BLaER1 treated with 17β-estradiol and CSF1 and Interleukin-3, amounts not matched to agents 10 nM and 100 nM (cell line): ENCODE results near the gene ELK4.

ENCODE experiments used
- H3K27ac ChIP-seq, 11 experiments: shearing (Covaris generic); formaldehyde crosslinking; 2 replicates each; pipeline ENCODE4 v1.8.1; 2022
- H3K27me3 ChIP-seq, 11 experiments: shearing (Covaris generic); formaldehyde crosslinking; 2 replicates each; pipeline ENCODE4 v1.8.1; 2022
- H3K36me3 ChIP-seq, 11 experiments: shearing (Covaris generic); formaldehyde crosslinking; 2 replicates each; pipeline ENCODE4 v1.8.1; 2022
- H3K4me1 ChIP-seq, 10 experiments: shearing (Covaris generic); formaldehyde crosslinking; 2 replicates each; pipeline ENCODE4 v1.8.1; 2022
- H3K4me2 ChIP-seq, 11 experiments: shearing (Covaris generic); formaldehyde crosslinking; 2 replicates each; pipeline ENCODE4 v1.8.1; 2022
- H3K4me3 ChIP-seq, 10 experiments: shearing (Covaris generic); formaldehyde crosslinking; 2 replicates each; pipeline ENCODE4 v1.8.1; 2022
- H3K9ac ChIP-seq, 11 experiments: shearing (Covaris generic); formaldehyde crosslinking; 2 replicates each; pipeline ENCODE4 v1.8.1; 2022
- H3K9me3 ChIP-seq, 11 experiments: shearing (Covaris generic); formaldehyde crosslinking; replicated peaks in 1 of 11; 2 replicates each; pipeline ENCODE4 v1.8.1; 2022
- H4K20me1 ChIP-seq, 11 experiments: shearing (Covaris generic); formaldehyde crosslinking; 2 replicates each; pipeline ENCODE4 v1.8.1; 2022
- Cebpa-rat ChIP-seq, 11 experiments: shearing (Covaris generic); IDR thresholded peaks; 2 replicates each; pipeline ENCODE4 v1.8.1; 2022

ELK4 gene

DNA sequence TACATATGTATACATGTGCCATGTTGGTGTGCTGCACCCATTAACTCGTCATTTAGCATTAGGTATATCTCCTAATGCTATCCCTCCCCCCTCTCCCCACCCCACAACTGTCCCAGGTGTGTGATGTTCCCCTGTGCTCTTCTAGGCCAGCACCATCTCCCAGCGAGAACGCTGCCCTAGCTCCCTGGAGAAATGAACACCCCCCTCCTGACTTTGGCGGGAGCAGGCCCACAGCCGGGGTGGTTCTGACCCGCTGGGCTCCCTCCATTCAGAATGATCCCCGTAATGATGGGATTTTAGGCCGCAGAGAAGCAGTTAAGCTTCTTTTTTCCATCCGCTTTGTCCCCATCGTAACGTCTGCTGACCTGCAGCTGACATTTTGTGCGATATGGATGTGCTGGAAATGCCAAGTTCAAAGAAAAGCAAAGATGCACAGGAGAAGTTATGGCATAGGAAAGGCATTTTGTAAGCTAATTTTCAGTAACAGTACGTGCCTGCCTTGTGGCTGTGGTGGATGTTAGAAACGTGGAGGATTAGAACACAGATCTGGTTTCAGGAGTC lies 39.3 kb downstream of the ELK4 start:
- Histone ChIP-seq H3K4me3 (peak overlapping the region in 9 of 10 experiments; percentile 41 to 64 (median 52); a peak in 10 of 20 replicates), H3K27me3 (no peaks in the 10 kb centered on the region), H3K27ac (peak overlapping the region in 8 of 11 experiments; percentile 52 to 78 (median 65); a peak in 15 of 22 replicates), H3K4me2 (peak overlapping the region; percentile 75 to 89 (median 84)), H3K9me3 (no peaks in the 10 kb centered on the region), H3K4me1 (peaks cover 40 to 74% (median 64%) of the 10 kb centered on the region in 10 experiments), H4K20me1 (no peaks in the 10 kb centered on the region), H3K9ac (peak overlapping the region in 8 of 11 experiments; percentile 29 to 75 (median 66); a peak in 12 of 22 replicates), H3K36me3 (peaks cover 0 to 11% (median 4%) of the 10 kb centered on the region in 11 experiments; a peak in 13 of 22 replicates)
- TF ChIP-seq Cebpa-rat (IDR thresholded peaks at IDR 0.05): no peak

DNA sequence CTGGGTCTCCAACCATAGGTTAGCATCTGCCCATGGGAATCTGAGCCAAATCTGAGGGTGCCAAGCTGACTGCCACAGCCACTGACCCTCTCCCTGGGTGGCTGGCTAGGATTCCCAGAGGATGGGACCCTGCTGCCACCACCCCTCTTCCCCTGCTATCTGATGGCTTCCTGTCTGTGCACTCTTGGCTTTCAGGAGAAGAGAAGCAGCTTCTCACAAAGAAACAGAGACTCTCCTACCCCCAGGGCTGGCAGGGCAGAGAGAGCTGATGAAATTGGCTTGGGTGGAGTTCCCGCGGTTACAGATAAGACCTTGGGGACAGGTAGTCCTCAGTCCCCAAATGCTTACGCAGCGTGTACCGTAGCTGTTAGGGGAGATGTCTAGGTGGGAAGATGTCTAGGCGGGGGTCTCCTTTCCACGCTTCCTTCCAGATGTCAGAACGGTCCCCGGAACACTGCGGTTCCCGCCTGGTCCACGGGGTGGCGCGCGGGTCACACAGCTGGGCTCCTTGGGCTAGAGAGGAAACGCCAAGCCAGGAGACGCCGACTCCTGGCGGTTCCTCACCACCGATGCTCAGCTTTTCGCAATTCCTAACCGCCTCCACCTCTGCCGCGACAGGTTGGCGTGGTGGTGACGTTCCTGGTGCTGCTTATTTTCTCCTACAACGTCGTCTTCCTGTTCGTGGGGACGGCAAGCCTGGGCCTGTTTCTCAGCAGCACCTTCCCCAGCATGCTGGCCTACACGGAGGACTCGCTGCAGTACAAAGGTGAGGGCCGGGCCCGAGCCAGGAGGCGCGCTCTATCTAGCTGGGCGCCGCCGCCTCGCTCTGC lies 40.1 kb downstream of the ELK4 start:
- Histone ChIP-seq H3K4me1 (peaks cover 40 to 74% (median 64%) of the 10 kb centered on the region in 10 experiments), H3K36me3 (peaks cover 0 to 6% (median 0%) of the 10 kb centered on the region in 11 experiments; a peak in 5 of 22 replicates), H4K20me1 (no peaks in the 10 kb centered on the region), H3K4me2 (peak overlapping the region; percentile 75 to 89 (median 84)), H3K27ac (peak overlapping the region in 9 of 11 experiments; percentile 30 to 78 (median 57); a peak in 16 of 22 replicates), H3K27me3 (no peaks in the 10 kb centered on the region), H3K4me3 (peak overlapping the region; percentile 38 to 64 (median 52); a peak in 19 of 20 replicates), H3K9ac (peak overlapping the region; percentile 1 to 75 (median 60); a peak in 18 of 22 replicates), H3K9me3 (no peaks in the 10 kb centered on the region)
- no peak; a peak in 1 of 22 replicates for TF ChIP-seq Cebpa-rat (IDR thresholded peaks at IDR 0.05)

DNA sequence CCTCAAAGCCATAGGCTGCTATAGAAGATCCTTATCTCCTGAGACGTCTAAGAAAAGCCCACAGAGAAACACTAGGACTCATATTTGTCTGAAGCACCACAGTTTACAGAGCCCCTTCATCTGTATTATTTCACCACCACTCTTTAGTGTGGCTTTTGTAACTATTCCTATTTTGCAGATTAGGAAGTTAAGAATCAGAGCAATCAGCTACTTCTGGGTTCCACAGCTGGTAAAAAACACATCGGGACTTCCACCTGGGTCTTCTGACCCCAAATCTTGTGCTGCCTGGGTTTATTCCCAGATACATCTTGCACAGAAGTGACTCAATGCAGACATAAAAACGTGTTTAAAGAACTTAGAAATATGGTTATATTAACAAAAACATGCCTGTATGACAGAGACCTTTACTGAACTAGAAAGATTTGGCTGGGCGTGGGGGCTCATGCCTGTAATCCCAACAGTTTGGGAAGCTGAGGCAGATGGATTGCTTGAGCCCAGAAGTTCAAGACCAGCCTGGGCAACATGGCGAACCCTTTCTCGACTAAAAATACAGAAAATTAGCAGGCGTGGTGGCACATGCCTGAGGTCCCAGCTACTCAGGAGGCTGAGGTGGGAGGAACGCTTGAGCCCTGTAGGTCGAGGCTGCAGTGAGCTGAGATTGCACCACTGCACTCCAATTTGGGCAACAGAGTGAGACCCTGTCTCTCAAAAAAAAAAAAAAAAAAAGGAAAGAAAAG lies 40.9 kb downstream of the ELK4 start:
- H3K27me3 ChIP-seq: no peaks in the 10 kb centered on the region
- H3K4me2 ChIP-seq: peak overlapping the region; percentile 75 to 89 (median 84)
- H3K9ac ChIP-seq: peak overlapping the region in 9 of 11 experiments; percentile 52 to 75 (median 63); a peak in 17 of 22 replicates
- H3K27ac ChIP-seq: peak overlapping the region in 9 of 11 experiments; percentile 15 to 78 (median 57); a peak in 15 of 22 replicates
- no peaks in the 10 kb centered on the region for H3K9me3 ChIP-seq
- H3K36me3 ChIP-seq: 0 out of 22 replicates have a peak, but pooled peaks cover 0 to 5% (median 0%) of the 10 kb centered on the region in 11 experiments
- H3K4me1 ChIP-seq: peaks cover 40 to 74% (median 64%) of the 10 kb centered on the region in 10 experiments
- no peak overlapping the region for H3K4me3 ChIP-seq
- no peak for TF ChIP-seq Cebpa-rat (IDR thresholded peaks at IDR 0.05)
- H4K20me1 ChIP-seq: no peaks in the 10 kb centered on the region

GRCh38 chr1:205590457-205590768 lies 41.4 kb downstream of the ELK4 start:
- H3K9me3 ChIP-seq: no peaks in the 10 kb centered on the region
- peaks cover 40 to 73% (median 64%) of the 10 kb centered on the region in 10 experiments for H3K4me1 ChIP-seq
- no peaks in the 10 kb centered on the region for H3K27me3 ChIP-seq
- H3K36me3 ChIP-seq: no peaks in the 10 kb centered on the region
- peak overlapping the region in 8 of 11 experiments; percentile 14 to 78 (median 62); a peak in 11 of 22 replicates for H3K27ac ChIP-seq
- peak overlapping the region; percentile 75 to 89 (median 84); a peak in 20 of 22 replicates for H3K4me2 ChIP-seq
- peak overlapping the region in 7 of 11 experiments; percentile 15 to 72 (median 37); a peak in 6 of 22 replicates for H3K9ac ChIP-seq
- no peak overlapping the region for H3K4me3 ChIP-seq
- no peaks in the 10 kb centered on the region for H4K20me1 ChIP-seq
- no peak for TF ChIP-seq Cebpa-rat (IDR thresholded peaks at IDR 0.05)

DNA sequence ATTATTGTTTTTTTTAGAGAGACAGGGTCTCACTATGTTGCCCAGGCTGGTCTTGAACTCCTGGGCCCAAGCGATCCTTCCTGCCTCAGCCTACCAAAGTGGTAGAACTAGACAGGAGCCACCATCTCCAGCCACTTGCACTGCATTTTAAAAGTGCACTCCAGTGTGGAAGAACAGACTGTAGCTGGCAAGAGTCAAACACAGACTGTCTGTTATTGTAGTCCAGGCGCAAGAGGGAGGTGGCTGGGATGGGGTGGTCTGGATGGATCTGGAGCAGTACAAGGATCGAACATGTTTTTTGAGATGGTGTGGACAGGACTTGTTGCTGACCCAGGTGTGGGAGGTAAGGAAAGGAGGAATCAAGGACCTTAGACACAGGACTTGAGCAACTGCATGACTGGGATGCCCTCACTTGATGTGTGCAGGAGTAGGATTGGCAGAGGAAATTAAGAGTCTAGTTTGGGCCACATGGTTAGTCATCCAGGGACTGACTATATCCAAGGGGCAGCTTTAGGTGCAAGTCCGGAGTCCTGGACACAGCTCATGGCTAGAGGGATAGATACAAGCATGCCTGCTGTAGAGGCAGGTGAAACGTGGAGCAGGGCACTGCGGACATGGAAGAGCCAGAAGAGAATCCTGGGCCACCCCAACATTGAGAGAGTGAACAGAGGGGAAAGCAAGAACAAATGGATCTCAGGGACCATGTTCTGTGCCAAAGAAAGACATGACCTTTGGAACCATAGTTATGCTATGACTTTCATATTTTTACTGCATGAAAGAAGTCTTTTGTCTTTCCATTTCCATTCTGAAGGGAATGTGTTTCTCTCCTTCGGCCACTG lies 42.0 kb downstream of the ELK4 start:
- H3K9ac ChIP-seq: 0 out of 22 replicates have a peak overlapping the region, but pooled peaks of 2 of the 11 experiments have one; percentile 18 to 26
- no peak overlapping the region for H3K4me3 ChIP-seq
- no peaks in the 10 kb centered on the region for H3K36me3 ChIP-seq
- H3K27me3 ChIP-seq: no peaks in the 10 kb centered on the region
- peaks cover 40 to 68% (median 64%) of the 10 kb centered on the region in 10 experiments for H3K4me1 ChIP-seq
- H3K4me2 ChIP-seq: peak overlapping the region in 8 of 11 experiments; percentile 81 to 89 (median 84); a peak in 11 of 22 replicates
- no peak for TF ChIP-seq Cebpa-rat (IDR thresholded peaks at IDR 0.05)
- H3K9me3 ChIP-seq: no peaks in the 10 kb centered on the region
- no peaks in the 10 kb centered on the region for H4K20me1 ChIP-seq
- H3K27ac ChIP-seq: peak overlapping the region in 1 of 11 experiments; percentile 75; a peak in 2 of 22 replicates

GRCh38 chr1:205589046-205589445 lies 42.8 kb downstream of the ELK4 start:
- peak overlapping the region in 7 of 11 experiments; percentile 16 to 45 (median 23); a peak in 8 of 22 replicates for H3K4me2 ChIP-seq
- no peak overlapping the region; a peak in 1 of 22 replicates for H3K9ac ChIP-seq
- no peaks in the 10 kb centered on the region for H4K20me1 ChIP-seq
- no peak overlapping the region for H3K27ac ChIP-seq
- H3K36me3 ChIP-seq: no peaks in the 10 kb centered on the region
- no peaks in the 10 kb centered on the region for H3K27me3 ChIP-seq
- H3K4me1 ChIP-seq: peaks cover 38 to 60% (median 56%) of the 10 kb centered on the region in 10 experiments
- H3K4me3 ChIP-seq: no peak overlapping the region
- H3K9me3 ChIP-seq: no peaks in the 10 kb centered on the region
- TF ChIP-seq Cebpa-rat (IDR thresholded peaks at IDR 0.05): no peak

- no peak for TF ChIP-seq Cebpa-rat (IDR thresholded peaks at IDR 0.05)
- H3K4me1 ChIP-seq: peaks cover 34 to 58% (median 54%) of the 10 kb centered on the region in 10 experiments
- H3K9me3 ChIP-seq: no peaks in the 10 kb centered on the region
- no peak overlapping the region for H3K4me3 ChIP-seq
- no peaks in the 10 kb centered on the region for H3K27me3 ChIP-seq
- no peaks in the 10 kb centered on the region for H3K36me3 ChIP-seq
- peak overlapping the region in 2 of 11 experiments; percentile 4 to 13; a peak in 2 of 22 replicates for H3K9ac ChIP-seq
- peak overlapping the region; percentile 4 to 45 (median 23); a peak in 16 of 22 replicates for H3K4me2 ChIP-seq
- no peak overlapping the region; a peak in 1 of 22 replicates for H3K27ac ChIP-seq
- no peaks in the 10 kb centered on the region; a peak in 1 of 22 replicates for H4K20me1 ChIP-seq
Measured at GRCh38 chr1:205588636-205589035, 43.2 kb downstream of the ELK4 start.

- H4K20me1 ChIP-seq: no peaks in the 10 kb centered on the region; a peak in 1 of 22 replicates
- no peak overlapping the region for H3K4me3 ChIP-seq
- peak overlapping the region in 7 of 11 experiments; percentile 18 to 45 (median 23); a peak in 6 of 22 replicates for H3K4me2 ChIP-seq
- no peak for TF ChIP-seq Cebpa-rat (IDR thresholded peaks at IDR 0.05)
- H3K36me3 ChIP-seq: no peaks in the 10 kb centered on the region
- H3K9ac ChIP-seq: no peak overlapping the region
- H3K27ac ChIP-seq: no peak overlapping the region
- H3K4me1 ChIP-seq: peaks cover 31 to 61% (median 54%) of the 10 kb centered on the region in 10 experiments
- no peaks in the 10 kb centered on the region for H3K27me3 ChIP-seq
- no peaks in the 10 kb centered on the region for H3K9me3 ChIP-seq
Measured at GRCh38 chr1:205587581-205587980, 44.2 kb downstream of the ELK4 start.
